ENCODE data around the gene TBC1D10B.
"Not testable (repeated sequence)": the region's sequence is repeated elsewhere in the genome, so short reads cannot be mapped to it uniquely, and the experiment has no call there.

Gene TBC1D10B

DNA sequence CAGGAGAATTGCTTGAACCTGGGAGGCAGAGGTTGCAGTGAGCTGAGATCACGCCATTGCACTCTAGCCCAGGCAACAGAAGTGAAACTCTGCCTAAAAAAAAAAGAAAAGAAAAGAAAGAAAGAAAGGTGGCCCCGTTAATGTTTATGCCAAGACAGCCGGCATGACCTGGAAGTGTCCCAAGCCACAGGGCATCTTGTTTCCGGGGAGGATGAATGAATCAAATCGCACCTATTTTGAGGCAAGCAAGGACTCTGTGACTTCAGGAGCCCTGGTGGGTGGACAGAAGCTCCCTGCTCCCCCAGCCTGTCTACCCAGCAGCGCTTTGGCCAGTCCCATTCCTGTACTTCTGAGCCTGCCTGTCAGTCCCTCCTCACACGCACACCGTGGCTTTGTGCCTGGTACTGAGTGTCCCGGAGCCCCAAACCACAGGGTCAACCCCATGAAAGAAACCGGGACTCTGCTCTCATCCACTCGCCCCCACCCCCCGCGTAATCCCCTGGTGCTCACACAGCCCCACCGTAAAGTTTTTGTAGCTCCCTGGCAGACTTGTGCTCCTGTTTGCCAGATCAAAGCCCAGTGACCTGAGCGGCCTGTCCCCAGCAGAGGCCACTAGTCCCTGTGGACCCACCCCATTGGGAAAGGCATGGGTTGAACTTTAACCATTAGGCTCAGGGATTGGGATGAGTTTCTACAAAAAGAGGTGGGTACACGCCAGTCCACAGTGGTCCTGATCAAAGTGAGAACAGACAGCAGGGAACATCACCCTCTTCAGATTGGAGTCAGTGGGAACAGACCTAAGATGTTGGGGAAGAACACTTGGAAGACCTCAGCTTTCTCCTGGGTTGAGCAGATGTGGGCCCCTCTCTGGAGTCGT, 34.5 kb downstream of the TBC1D10B start:
- DNase-seq (ENCODE audit: low read depth in 2 of 2, low spot score in 1 of 2) = no peak

DNA sequence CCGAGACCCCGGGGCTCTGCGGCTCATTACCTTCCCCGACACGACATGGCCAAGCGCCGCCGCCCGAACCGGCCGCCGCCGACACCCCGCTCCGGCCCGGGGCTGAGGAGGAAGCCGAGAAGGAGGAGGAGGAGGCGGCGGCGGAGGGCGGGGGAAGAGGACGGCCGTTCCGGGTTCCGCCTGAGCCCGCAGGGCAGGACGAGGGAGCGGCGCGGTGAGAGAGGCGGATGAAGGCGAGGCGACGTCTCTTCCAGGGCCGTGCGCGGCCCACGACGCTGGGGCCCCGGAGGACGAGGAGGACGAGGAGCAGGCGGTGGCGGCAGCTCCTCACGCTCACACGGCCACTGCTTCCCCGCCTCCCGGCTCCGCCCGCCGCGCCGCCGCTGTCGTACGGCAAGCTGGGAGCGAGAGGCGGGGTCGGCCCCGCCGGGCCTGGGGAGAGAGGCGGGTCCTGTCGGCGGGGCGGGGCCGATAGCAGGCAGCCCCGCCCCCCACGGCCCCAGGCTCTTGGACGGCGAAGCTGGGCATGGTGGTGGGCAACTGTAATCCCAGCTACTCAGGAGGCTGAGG, 35.2 kb downstream of the TBC1D10B start:
- DNase-seq (ENCODE audit: low read depth in 2 of 2, low spot score in 1 of 2) = peak; percentile 52 to 70

DNA sequence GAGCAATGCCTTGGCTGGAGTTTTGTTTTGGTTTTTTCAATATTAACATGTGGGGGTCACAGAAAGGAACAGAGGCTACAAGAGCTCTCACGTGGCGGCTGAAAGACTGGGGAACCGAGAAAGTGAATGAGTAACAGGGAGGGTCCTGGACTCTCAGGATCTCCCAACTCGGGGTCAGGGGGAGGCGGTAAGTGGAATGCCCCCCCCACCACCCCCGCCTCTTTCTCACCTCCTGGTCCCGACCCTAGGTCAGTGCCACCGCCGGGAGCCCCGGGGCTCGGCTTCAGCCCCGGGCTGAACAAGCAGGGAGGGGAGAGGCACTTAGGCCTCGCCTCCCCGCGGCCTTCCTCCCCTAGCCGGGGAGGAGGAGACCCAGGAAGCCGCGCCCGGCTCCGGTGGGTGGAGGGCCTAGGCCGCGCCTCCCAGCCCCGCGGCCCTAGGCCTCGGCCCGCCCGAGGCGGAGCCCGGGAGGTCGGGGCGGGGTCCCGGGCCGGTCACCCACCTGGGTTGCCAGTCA, 35.8 kb downstream of the TBC1D10B start:
- peak; percentile 42 to 71 for DNase-seq (ENCODE audit: low read depth in 2 of 2, low spot score in 1 of 2)

DNA sequence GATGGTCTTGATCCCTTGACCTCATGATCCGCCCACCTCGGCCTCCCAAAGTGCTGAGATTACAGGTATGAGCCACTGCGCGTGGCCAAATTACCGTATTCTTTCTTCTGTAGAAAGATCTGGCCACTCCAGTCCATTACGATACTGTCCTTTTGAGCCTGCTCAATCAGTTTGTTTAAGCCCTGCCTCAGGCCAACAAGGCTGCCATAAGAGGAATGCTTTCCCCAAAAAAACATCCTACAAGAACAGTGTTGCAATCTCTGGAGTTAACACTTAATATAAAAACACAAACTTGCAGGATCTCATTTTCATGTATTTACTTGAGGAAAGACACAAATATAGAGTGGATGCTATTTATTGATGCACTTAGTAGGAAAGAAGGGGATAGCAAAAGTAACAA, 46.1 kb downstream of the TBC1D10B start:
- not testable (repeated sequence) for DNase-seq (ENCODE audit: low read depth in 2 of 2, low spot score in 1 of 2)

DNA sequence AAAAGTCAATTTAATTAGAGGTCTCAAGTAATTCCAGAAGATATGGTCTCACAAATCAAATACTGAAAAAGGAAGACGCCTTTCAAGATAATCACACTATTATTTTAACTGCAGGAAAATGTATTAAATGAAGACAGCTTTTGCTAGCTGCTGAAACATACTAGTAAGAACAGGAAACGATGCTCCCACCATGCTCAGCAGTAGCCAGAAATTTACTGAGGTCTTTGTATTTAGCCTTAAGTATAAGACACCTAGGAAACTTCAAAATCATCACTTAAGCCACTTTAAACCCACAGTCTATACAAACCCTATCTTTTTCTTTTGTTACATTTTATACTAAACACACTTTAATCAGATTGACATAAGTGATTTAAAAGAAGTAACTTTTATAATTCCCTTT, 51.6 kb downstream of the TBC1D10B start:
- not testable (repeated sequence) for DNase-seq (ENCODE audit: low read depth in 2 of 2, low spot score in 1 of 2)

DNA sequence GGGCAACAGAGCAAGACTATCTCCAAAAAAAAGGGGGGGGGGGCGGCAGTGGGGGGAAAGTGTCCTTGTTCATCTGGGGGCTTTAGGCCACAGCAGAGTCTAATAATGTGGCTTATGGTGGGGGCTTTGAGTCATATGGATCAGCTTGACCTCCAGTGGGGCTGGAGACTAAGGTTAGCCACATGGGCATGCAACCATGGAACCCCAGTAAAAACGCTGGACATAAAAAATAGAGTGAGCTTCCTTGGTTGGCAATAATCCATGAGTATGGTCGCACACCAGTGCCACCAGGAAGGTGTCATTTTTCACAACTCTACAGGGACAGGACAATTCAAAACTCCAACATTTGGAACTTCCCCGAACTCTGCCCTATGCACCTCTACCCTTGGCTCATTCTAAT, 59.4 kb downstream of the TBC1D10B start:
- DNase-seq (ENCODE audit: low read depth in 2 of 2, low spot score in 1 of 2) = not testable (repeated sequence)

DNA sequence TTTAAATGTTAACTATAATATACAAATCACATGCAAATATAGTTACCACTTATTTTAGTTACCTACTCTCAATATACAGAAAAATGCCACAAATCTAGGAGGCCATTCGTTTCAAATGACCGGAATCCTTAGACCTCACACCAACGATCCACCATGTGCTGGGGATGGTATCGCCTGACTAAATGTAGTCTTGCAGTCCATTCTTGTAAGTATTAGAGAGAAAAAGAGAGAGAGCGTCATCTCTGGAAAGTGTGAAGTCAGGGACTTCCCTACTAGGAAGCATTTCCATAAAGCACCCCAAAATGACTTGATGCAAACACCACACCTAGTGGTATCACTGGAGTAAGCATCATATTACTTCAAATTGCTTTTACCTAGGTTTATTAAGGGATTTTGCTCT, 61.0 kb downstream of the TBC1D10B start:
- DNase-seq (ENCODE audit: low read depth in 2 of 2, low spot score in 1 of 2) = not testable (repeated sequence)

Data from stimulated activated CD8-positive, alpha-beta memory T cell treated with anti-CD3 and anti-CD28 coated beads, Interleukin-4, amount 100 ng/mL, for 4 hours (primary cell).